ENCODE measurements around the gene TMEM259. TPM values are rescaled to one million over a fixed set of nuclear protein-coding genes. Genes with fewer than 3 reads are reported as not detected.

The TMEM259 gene
- total RNA-seq, 1 experiment from 2014 or later: 126 TPM

DNA sequence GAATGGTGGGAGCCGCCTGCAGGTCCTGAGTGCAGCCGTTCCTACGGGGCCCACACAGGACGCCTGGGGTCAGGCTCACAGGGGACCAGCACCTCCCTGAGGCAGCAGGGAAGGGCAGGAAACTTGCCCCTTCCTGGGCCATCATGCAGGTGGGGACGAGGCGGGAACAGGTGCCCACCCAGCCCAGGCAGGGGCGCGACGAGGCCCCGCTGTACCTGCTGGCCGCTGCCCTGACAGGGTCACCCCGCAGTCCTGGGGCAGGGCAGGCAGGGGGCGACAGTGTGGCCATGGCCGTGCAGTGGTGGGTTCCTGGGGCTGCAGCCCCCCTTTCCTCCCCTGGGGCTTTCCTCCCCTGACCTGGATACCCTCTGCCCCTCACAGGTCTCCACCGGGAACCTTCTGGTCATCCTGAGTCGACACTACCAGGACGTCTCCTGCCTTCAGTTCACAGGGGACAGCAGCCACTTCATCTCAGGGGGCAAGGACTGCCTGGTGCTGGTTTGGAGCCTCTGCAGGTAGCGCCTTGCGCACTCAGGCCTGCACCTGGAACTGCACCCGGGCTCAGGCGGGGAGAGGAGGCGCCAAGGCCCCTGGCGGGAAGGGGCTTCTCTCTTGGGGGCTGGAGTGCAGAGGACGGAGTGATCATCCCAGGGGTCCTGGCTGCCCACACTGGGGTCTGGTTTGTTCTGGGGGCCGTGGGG lies 31.4 kb downstream of the TMEM259 start:
- no peak for DNase-seq (ENCODE audit: low read depth)

DNA sequence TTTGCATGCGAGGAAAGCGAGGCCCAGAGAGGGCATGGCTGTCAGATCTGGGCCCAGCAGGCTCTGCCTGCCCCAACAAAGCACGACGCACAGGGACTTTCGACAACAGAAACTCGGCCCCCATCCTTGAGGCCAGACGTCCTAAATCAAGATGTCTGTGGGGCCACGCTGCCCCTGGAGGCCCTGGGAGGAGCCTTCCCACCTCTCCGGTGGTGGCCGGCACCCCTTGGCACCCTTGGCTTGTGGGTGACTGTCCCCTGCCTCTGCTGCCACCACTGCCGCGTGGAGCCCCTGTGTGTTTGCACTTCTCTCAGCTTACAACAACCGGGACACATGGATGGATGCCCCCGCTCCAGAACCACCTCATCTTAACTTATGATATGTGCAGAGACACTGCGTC lies 32.4 kb downstream of the TMEM259 start:
- no peak for DNase-seq (ENCODE audit: low read depth)

DNA sequence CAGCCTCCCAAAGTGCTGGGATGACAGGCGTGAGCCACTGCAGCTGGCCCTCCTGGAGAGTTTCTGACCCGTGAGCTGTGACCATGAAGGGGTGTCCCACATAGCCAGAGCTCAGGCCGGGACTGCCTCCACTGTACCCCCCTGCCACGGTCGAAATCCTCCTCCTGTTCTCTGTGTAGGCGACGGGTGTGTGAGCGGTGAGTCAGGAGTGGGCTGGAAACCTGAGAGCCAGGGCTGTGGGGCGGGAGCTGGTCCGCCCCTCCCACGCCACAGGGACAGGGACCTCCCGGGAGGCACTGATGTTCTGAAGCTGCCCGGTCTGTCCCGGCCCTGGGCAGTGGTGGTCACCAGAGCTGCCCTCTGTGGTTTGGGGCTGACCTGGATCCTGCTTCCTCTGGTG lies 32.8 kb downstream of the TMEM259 start:
- peak; percentile 30 for DNase-seq (ENCODE audit: low read depth)

DNA sequence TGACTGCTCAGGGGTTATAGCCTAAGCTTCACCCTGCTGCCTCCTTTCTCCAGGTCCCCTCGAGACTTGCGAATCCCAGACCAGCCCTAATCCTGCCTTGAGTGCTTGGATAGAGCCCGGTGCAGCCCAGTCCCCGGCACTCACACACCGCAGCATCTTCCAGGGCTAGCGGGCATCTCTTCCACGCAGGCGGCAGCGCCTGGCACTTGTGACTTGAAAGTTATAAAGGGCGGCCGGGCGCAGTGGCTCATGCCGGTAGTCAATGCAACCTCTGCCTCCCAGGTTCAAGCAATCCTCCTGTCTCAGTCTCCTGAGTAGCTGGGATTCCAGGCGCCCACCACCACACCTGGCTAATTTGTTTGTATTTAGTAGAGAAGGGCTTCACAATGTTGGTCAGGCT lies 34.8 kb downstream of the TMEM259 start:
- no peak for DNase-seq (ENCODE audit: low read depth)

DNA sequence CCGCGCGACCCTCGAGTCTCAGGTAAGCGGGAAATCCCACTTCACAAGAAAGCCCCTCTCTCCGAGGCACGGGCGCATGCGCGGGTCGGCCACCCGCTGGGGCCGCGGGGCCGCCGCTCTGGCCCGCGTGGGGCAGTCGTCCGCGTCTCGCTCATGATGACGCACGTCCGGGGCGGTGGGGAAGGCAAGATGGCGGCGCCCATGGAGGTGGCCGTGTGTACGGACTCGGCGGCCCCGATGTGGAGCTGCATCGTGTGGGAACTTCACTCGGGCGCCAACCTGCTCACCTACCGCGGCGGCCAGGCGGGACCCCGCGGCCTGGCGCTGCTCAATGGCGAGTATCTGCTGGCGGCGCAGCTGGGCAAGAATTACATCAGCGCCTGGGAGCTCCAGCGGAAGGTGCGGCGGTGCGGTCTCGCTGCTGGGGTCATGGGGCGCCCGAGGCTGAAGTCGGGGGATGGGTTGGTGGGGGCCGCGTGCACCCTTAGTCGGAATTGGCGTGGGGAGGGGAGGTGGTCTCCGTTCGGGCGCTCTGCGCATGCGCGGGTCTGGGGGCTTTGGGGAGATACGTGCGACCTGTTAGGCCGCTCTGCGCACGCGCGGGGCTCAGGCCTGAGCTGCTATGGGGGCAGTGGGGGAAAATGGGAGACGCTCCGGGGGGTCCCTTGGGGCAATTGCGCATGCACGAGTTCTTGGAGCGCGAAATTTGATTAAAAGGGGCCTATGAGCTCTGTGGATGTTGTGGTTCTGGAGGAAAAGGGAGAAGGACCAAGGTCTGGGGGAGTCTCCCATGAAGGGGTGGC lies 36.6 kb downstream of the TMEM259 start, which contains the start of gene WDR18:
Gene WDR18 (plus strand): TSS at position 181 of the 803 bp plus-strand sequence. CDS start 9 bp downstream, at position 190.
- peak; percentile 87 for DNase-seq (ENCODE audit: low read depth)

DNA sequence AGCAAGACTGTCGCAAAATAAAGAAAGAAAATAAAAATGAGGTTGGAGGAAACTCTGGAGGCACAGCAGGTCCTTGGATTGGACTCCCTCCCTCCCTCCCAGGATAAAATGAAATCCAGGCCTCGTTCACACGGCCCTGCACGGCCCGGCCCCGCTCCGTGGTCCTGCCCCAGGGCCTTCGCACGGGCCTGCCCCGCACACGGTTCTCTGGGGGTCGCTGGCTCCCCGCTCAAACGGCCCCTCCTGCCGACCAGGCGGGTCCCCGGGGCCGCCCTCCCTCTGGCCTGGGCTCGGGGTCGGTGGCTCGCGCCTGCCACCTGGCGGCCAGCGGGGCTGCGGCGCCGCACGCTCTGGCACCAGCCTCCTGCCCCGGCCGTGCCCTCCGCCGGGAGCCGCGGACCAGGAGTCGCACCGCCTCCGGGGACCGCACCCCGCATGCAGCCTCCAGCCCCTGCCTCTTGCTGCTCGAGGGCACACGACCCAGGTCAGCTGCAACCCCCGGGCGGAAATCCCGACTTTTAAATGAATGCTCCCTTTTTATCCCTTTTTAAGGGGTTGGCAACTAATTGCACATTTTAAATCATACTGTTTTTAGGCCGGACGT lies 38.3 kb downstream of the TMEM259 start:
- peak; percentile 51 for DNase-seq (ENCODE audit: low read depth)

DNA sequence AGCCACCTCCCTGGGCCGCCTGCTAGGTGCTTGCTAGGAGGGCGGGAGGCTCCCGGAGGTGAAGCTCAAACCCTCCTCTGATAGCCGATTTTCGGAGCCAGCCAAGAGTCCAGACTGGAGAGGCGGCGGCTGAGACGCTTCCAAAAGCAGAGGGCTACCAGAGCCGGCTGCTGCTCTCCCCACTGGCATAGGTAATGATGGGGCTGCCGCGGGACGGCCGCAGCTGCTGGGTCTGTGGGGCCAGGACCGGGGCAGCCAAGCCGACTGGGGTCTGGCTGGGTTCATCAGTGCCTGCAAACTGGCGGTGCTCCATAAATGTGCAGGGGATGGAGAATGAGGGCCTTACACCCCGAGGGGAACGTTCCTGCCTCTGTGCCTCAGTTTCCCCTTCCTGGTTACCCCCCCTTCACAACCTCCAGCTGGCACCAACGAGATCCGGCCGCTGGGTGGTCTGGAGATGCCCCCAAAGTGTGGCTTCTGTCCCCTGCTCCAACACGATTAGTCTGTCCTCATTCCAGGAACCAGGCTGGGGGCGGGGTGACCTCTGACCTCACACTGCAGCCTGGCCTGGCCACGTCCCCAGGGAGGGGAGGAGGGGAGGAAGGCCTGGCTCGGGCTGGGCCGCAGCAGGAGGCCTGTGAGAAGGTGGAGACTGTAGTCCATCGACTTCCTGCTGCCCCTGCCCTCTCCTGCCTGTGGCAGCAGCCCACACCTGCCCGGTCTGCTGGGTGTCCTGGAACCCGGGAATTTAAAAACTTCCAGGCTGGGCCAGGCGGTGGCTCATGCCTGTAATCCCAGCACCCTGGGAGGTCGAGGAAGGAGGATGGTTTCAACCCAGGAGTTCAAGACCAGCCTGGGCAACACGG lies 40.6 kb downstream of the TMEM259 start:
- DNase-seq (ENCODE audit: low read depth): no peak

DNA sequence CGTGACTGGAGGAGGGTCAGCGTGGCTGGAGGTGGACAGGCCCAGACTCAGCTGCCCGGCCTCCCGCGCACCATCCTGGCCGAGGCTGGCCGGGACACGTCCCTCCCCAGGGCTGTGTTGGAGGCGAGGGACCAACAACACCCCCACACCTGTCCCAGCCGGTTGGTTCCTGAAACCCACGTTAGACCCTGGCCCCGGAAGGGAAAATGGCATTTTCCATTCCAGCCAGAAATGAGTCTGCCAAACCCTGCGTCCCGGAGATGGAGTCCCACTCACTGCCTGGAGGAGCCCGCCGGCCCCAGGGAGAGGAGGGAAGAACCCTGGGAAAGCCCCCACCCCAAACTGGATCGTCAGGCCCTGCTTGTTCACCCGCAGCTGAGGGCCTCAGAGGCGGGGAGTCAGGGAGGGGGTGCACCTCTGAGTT lies 41.6 kb downstream of the TMEM259 start:
- DNase-seq (ENCODE audit: low read depth): no peak

DNA sequence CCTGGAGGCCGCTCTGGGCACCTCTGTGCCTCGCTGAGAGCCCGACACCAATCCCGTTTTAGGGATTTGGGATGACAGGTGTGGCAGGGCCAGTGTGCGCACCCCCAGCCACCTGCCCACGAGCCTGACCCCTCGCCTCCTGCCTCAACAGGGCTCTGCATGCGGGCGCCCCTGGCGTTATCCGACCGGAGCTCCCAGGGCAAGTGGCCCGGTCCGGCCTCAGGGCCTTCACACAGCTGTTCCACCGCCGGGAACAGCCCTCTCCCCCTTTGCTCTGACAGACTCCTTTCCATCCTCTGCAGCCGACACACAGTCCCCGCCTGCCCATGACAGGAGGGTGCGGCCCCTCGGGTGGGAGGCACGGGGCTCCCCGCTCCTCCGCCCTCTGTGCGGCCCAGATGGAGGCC lies 43.9 kb downstream of the TMEM259 start:
- no peak for DNase-seq (ENCODE audit: low read depth)

DNA sequence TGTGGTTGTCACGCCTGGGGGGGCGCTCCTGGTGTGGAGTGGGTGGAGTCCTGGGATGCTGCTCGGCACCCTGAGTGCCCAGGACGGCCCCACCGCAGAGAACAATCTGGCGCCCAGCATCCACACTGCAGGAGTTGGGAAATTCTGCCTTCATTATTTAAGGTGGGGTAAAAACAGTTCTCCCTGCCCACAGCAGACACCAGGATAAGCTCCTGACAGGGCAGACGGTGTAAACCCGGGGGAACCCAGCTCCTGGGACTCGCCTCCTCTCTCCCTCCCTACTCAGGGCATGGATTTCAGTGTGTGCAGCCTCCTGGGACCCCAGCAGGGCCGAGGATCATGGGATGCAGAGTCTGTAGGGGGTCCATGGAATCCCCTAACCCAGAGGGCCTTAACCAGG lies 44.4 kb downstream of the TMEM259 start:
- DNase-seq (ENCODE audit: low read depth): no peak

DNA sequence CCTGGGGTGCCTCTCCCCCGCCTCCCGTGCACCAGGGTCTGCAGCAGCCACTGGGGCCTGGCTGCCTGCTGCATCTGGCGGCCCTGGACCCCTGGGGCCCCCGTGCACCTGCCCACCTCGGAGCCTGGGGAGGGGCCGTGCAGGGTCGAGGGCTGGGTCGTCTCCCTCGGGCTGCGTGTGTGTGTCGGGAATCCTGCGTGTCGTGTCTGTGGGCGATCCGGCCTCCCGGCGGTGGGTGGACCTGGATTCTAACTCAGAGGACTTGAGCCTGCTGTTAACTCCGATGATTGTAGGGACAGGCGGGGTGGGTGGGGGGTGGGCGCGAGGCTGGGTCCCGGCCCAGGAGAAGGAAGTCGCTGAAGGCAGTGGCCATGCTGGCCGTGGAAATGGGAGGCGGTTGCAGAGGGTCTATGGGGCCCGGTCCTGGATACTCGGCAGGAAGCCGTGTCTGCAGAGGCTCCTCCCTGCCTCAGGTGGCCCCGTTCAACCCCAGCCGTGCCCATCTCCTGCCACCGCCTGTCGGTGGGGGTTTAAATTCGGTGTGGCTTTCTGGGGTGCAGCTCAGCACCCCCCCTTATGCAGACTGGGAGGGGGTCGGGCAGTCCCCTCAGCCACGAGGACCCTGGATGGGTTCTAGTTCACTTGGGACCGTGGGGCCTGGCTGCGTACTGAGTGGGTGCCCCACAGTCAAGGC lies 46.2 kb downstream of the TMEM259 start:
- no peak for DNase-seq (ENCODE audit: low read depth)

DNA sequence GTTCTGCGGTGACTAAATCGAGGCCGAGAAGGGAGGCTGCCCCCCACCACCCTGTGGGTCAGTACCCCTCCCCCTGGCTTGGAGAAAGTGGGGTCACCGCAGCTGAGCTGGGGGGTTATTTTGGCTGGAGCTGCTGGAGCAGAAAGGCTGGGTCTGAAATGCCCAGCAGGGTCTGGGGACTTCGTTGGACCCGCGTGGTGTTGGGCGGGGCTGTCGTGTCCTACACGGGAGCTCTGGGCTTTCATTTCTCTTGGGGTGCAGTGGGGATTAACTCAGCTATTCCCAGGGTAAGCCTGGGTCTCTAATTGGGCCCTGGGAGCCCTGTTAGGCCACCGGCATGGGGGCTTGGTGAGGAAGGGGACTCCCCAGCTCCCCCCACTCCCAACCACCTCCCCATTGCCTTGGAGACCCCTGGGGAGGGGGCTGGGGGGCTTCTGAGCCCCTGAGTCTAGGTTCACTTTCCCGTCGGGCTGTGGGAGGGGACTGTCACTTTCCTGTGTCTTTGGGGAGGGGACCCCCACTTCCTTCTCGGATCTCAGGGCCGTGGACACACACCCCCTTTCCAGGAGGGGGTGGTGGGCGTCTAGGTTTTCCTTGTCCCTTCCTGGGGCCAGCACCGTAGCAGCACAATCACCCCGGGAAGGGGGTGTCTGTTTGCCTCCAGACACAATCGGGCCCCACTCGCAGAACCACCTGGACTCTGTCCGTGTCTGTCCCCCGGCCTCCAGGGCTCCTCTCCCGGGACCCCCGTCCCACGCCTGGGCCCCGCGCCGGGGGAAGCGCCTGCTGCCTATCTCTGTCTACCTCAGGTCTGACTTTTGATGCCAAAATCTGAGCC lies 47.0 kb downstream of the TMEM259 start:
- DNase-seq (ENCODE audit: low read depth): no peak

DNA sequence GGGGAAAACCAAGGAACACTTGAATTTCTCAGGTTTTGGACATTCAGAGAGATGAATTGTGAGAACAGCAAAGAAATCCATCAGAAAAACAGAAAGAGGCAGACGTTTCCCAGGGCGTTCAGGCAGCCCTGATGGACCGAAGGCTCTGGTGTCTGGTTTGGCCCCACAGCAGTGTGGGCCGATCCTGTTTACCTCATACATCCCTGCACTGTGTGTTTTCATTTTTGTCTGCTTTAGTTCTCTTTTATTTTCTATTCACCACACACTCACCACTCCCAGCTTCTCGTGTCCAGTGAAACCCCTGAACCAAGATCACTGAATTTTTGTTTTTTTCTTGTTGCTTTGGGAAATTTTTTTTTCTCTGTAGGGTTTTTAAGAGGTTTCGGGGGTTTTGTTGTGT lies 48.6 kb downstream of the TMEM259 start:
- DNase-seq (ENCODE audit: low read depth): no peak

DNA sequence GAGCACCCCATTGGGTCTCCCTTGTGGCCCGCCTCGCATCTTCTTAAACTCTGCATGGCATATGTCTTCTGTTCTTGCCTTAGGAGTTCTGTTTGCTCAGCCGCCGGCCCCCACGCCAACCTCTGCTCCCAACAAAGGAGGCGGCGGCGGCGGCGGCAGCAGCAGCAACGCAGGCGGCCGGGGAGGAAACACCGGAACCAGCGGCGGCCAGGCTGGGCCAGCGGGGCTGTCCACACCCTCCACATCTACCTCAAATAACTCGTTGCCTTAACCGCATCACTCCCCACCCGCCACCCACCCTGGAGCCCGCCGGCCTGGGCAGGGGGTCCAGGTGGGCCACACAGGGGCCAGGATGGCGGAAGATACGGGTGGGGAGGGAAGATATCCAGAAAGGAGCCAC lies 49.1 kb downstream of the TMEM259 start:
- no peak for DNase-seq (ENCODE audit: low read depth)

DNA sequence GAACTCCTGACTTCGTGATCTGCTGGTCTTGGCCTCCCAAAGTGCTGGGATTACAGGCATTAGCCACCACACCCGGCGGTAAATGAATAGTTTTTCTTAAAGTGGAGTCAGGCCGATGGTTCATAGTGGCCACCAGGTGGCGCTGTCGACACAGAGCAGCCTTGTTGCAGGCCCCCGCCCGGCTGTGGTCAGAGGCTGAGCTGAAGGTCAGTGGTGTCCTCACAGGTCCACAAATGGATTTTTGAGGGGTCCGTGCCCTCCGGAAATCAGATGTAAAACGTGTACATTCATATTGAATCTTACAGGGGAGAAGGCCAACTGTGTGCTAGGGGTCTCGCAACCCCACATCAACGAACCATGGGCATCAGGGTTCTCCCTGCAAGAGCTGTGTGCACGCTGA lies 50.2 kb downstream of the TMEM259 start:
- no peak for DNase-seq (ENCODE audit: low read depth)

DNA sequence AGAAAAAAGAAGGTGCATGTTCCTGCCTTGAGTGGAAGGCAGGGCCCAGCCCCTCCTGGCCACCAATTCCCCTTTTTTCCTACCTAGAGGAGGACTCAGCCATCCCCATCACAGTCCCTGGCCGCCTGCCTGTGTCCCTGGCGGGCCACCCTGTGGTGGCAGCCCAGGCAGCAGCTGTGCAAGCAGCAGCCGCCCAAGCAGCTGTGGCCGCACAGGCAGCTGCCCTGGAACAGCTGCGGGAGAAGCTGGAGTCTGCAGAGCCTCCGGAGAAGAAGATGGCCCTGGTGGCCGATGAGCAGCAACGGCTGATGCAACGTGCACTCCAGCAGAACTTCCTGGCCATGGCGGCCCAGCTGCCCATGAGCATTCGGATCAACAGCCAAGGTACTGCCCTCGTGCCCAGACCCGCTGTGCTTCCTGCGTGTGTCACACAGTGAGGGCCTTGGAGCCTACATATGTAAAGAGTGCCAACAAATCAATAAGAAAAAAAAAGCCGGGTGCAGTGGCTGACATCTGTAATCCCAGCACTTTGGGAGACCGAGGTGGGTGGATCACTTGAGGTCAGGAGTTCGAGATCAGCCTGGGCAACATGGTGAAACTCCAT lies 54.3 kb downstream of the TMEM259 start:
- DNase-seq (ENCODE audit: low read depth): no peak

DNA sequence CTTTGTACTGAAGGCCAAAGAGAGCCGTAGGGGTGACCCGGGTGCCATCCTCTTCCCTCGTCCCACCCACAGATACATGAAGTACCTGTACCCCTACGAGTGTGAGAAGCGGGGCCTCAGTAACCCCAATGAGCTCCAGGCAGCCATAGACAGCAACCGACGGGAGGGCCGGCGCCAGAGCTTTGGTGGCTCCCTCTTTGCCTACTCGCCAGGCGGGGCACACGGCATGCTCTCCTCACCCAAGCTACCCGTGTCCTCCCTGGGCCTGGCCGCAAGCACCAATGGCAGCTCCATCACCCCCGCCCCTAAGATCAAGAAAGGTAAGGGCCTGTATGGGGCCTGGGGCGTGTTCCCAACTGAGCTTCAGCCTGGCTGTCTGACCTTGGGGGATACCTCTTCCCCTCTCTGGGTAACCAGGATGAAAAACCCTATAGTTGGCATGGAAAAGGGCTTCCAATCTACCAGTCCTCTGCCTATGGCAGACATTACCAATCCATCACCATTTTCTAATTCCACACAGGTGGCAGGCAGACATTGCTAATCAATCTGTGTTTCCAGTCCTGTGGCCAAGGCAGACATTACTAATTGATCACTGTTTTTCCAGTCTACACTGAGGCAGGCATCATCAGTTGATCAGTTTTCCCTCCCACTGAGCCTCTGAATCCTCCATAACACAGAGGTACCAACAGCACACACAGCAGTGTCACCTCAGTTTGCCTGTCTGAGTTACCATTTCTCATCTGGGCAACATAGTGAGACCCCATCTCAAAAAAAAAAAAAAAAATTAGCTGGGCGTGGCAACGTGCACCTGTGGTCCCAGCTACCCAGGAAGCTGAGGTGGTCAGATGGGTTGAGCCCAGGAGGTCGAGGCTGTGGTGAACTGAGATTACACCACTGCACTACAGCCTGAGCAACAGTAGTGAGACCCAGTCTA lies 55.9 kb downstream of the TMEM259 start:
- no peak for DNase-seq (ENCODE audit: low read depth)

DNA sequence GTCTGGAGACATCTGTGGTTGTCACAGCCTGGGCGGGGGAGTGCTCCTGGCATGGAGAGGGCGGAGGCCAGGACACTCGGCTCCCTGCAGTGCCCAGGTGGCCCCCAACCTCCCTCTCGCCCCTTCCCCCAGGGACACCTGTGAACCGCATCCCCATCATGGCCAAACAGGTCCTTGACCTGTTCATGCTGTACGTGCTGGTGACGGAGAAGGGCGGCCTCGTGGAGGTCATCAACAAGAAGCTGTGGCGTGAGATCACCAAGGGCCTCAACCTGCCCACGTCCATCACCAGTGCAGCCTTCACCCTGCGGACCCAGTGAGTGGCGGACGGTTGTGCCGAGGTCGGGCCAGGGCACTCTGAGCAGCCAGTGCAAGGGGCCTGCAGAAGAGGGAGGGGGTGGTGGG lies 56.8 kb downstream of the TMEM259 start:
- no peak for DNase-seq (ENCODE audit: low read depth)

DNA sequence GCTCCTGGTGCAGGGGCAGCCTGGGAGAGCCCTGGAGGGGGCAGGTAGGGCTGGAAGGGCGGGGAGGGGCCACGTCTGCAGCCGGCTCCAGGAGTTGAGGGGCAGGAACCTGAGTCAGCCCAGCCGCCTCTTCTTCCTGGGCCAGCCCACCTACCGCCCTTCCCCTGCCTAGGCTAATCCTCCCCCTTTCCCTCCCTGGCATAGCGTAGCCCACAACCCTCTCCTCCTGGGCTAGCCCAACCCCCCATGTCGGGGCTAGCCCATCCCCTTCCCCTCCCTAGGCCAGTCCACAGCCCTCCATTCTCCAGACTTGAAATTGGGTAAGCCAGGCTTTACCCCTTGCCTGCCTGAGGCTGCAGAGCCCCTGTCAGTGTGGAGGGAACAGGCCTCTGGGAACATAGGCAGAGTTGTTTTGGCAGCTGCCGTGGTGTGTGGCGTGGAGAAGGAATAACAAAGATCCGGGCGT lies 57.4 kb downstream of the TMEM259 start:
- DNase-seq (ENCODE audit: low read depth): no peak
